ENCODE measurements around the gene SCFD1.

DNA sequence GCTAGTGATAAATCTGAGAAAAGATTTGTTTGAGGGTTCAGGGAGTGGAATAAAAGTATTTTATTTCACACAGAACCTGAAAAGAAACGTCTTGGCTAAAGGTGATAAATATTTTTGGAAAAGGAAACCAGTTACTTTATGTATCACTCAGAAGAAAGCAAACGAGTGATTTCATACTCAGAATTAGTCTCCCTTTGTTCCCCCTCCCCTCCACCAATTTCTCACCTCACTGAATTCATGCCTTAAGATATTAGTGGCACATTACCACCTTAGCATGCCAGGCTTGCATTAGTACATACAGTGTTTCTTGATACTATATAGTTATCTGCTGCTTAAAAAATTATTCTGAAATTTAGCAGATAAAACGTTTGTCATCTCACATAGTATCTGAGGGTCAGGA, 35.0 kb upstream of the SCFD1 start:
- TF ChIP-seq CTCF (IDR thresholded peaks at IDR 0.05; ENCODE audit: low read length): no peak
- no peak for TF ChIP-seq EZH2phosphoT487 (IDR thresholded peaks at IDR 0.05; ENCODE audit: low read length)
